Left cardiac atrium (tissue), 4 donors: ENCODE data around the gene VWA5B1. TPM values are rescaled to one million over a fixed set of nuclear protein-coding genes. Genes with fewer than 3 reads are reported as not detected.

Experiments used
- ATAC-seq, 2 donors: fragments of 200-7000 bp; cut with Tn5 transposase; one replicate each; pipeline ENCODE4 v1.9.1; 2020; ENCODE audit warnings: mild to moderate bottlenecking in 2 of 2, moderate library complexity in 2 of 2
- DNase-seq: peaks from one replicate; pipeline ENCODE4 v3.0.0-alpha.2; 2020
- intact Hi-C, 2 donors: fragments of 100-400 bp; cut with DNase I; formaldehyde crosslinking; loops; one replicate each; pipeline versions ENCODE4 v1.14.1 to v1.15.1; 2022 to 2023
- total RNA-seq, 2 donors: library from RNA; stranded (reverse); fragmentation: NEBNext Ultra II Directional; extraction: Animal tissue kit (Norgen Biotek cat#: 25700); gene quantifications; one replicate each; pipeline ENCODE4 v1.2.1, GENCODE V29; 2021
- donor health status: DM: no; HTN: yes; CAD: no.
- donor health status: DM: no; HTN: yes; CAD: no; lungs with severe emphysema.
- donor health status: DM: yes; HTN: yes; CAD: no.
- donor health status: Dilated cardiomyopathy.

Gene VWA5B1
- total RNA-seq, 2 donors from 2014 or later = 0.06 to 0.16 TPM

DNA sequence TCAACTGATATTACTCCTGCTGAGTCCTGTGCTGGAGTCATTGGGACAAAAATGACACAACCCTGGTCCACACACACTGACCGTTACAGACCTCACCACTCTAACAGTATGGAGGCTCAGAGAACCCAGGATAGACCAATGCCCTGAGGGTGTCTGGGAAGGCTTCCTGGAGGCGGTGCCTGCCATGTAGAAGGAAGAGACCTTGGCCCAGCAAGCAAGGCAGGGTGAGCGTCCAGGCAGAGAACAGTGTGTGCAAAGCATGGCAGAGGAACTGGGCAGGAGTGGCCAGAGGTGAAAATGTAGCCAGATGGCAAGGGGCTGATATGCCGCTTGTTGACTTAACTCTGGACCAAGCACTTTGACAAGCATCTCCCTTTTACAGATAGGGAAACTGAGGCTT, 85.5 kb downstream of the VWA5B1 start:
- ATAC-seq (no peak), DNase-seq (no peak)
- intact Hi-C loops = loop anchor here (5.0 kb wide), 1 partner anchor 116 kb away; no protein-coding TSS in a partner anchor

- DNase-seq (peak; percentile 37), ATAC-seq (peak in 1 of 2 donors; percentile 62)
- intact Hi-C loops = loop anchor here (5.0 kb wide), 1 partner anchor 115 kb away; no protein-coding TSS in a partner anchor
Measured at GRCh38 chr1:20376880-20377494, 86.3 kb downstream of the VWA5B1 start.

GRCh38 chr1:20377516-20378270, 87.0 kb downstream of the VWA5B1 start:
- ATAC-seq (no peak), DNase-seq (no peak)
- intact Hi-C loops = loop anchor here (5.0 kb wide), 1 partner anchor 115 kb away; no protein-coding TSS in a partner anchor

DNA sequence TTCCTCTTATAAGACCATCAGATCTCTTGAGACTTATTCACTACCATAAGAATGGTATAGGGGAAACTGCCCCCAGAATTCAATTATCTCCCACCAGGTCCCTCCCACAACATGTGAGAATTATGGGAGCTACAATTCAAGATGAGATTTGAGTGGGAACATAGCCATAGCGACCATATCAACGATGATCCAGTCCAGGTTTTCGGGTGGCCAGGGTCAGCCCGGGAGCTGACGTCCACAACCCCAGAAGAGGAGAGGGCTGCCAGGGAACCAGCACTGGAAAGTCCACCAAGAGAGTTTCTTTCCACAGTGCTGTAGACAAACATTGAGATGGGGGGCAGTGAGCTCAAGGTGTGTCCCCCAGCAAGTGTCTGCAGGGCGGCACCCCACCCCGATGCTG, 88.4 kb downstream of the VWA5B1 start:
- ATAC-seq (no peak), DNase-seq (no peak)
- intact Hi-C loops = loop anchor here (5.0 kb wide), 1 partner anchor 113 kb away; no protein-coding TSS in a partner anchor

- no peak for ATAC-seq
- DNase-seq = no peak
- intact Hi-C loops = no loop called here
Measured at GRCh38 chr1:20380175-20380574, 89.5 kb downstream of the VWA5B1 start.

DNA sequence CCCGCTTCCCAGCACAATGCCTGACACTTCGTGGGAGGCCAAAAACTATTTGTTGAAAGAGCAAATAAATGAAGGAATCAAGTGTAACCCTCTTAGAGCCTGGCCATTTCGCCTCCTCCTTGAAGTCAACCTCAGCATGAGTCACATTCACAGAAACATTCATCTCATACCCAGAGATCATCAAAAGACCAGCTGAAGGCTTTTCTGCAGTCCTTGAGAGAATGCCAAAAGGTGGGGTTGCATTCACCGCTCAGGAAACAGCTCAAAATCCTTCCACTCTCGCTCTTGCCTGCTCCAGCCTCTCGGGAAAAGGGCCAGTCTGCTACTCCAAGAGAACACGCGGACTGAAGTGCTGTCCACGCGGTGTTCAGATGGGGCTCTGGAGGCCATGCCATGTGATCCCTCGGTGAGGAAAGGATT, 90.0 kb downstream of the VWA5B1 start:
- intact Hi-C loops = no loop called here
- ATAC-seq = peak; percentile 60 to 80
- DNase-seq = no peak

- intact Hi-C loops = no loop called here
- ATAC-seq (no peak), DNase-seq (no peak)
Measured at GRCh38 chr1:20381045-20381641, 90.5 kb downstream of the VWA5B1 start.

DNA sequence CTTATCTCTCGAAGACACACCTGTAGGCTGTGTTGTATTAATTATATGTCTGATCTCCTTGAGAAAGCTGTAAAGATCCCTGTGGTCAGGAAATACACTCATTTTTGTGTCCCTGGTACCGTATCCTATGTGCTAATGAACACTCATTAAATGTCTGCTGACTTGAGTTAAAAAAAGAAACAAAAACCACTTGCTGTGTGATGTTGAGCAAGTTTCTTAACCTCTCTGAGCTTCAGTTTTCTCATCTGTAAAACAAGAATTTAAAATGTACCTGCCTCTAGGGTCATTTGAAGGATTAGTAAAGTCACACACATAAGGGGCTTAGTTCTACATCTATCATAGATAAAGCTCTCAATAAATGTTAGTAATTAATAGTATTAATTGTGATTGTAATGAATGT, 91.3 kb downstream of the VWA5B1 start:
- ATAC-seq = no peak
- DNase-seq = no peak
- intact Hi-C loops = no loop called here

DNA sequence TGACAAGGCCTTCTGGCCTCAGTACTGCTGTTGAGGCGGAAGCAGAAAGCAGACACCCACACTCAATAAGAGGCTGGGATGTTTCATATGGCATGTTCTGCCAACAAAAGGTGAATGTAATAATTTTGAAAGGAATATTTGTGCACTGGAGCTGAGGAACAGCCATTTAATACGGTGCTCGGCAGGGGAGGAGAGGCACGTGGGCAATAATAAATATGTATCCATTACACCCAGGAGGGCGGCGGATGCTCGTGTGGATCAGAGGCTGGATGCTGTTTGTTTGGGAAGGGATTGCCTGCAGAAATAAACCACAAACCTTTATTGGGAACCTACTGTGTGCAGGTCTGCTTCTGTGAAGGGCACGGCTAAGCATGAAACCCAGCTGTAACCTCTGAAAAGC, 92.0 kb downstream of the VWA5B1 start:
- ATAC-seq (no peak), DNase-seq (no peak)

DNA sequence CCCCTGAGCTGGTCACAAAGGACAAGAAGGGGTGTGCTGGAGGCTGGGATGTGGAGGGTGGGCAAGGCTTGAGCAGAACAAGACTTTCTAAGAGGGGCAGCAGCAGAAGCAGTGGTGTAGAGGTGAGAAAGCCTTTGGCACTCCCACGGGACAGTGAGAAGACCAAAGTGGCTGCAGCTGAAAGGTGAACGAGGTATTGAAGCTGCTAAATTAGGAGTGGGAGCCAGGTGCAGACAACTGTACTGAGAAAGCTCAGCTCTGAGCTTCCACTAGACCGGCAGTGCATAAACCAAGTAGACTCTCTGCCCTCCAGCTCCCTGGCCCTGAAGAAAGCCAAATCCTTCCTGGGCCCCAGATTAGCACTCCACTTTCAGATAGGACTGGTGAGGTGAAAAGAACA, 93.0 kb downstream of the VWA5B1 start:
- no peak for ATAC-seq
- no peak for DNase-seq
- intact Hi-C loops = no loop called here

More for the DNA sequence above, 92.0 kb downstream of the VWA5B1 start:
- intact Hi-C loops = no loop called here

GRCh38 chr1:20385630-20386029, 95.0 kb downstream of the VWA5B1 start:
- ATAC-seq (no peak), DNase-seq (no peak)
- intact Hi-C loops = no loop called here

- ATAC-seq = no peak
- DNase-seq = no peak
- intact Hi-C loops = no loop called here
Measured at GRCh38 chr1:20386323-20387081, 95.8 kb downstream of the VWA5B1 start.

- no peak for ATAC-seq
Measured at GRCh38 chr1:20389571-20389970, 98.9 kb downstream of the VWA5B1 start.

GRCh38 chr1:20390589-20391331, 100.1 kb downstream of the VWA5B1 start:
- no peak for ATAC-seq
- DNase-seq = no peak
- intact Hi-C loops = no loop called here

More at GRCh38 chr1:20389571-20389970, 98.9 kb downstream of the VWA5B1 start:
- intact Hi-C loops = no loop called here
- DNase-seq = no peak

- intact Hi-C loops = no loop called here
- ATAC-seq = no peak
- no peak for DNase-seq
Measured at GRCh38 chr1:20395255-20395654, 104.6 kb downstream of the VWA5B1 start.

DNA sequence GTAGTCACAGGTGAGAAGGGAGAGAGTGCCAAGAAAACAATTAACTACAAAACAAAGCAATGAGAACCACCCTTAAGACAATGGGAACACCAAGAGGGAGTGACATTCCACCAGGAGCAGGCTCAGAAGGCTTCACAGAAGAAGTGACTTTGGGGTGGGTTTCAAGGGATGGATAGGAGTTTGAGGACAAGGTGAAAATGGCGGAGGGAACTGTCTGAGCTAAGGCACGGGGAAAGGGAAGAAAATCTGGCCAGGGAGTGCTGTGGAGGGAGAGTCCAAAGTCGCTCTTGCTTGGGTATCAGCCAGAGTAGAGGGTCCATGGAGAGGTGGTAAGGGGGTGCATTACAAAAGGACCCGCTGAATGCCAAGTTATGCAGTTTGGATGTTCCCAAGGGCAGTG, 108.1 kb downstream of the VWA5B1 start:
- ATAC-seq (no peak), DNase-seq (no peak)
- intact Hi-C loops = no loop called here

DNA sequence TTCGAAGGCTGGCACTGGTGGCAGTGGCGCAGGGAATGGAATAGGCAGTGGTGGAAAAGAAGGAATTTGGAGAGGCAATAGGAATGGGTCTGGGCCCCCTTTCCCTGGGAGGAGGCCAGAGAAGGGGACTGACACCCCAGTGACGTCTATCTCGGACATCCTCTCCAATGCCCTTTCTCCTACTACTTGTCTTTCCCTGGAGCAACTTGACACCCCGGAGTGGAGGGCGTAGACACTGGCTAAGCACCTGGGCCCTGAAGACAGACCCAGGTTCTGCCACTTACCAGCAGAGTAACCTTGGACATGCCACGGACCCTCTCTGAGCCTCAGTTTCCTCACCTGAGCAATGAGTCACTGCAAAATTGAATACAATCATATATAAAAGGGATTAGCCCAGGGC, 108.5 kb downstream of the VWA5B1 start:
- ATAC-seq = no peak
- intact Hi-C loops = no loop called here
- DNase-seq = no peak

DNA sequence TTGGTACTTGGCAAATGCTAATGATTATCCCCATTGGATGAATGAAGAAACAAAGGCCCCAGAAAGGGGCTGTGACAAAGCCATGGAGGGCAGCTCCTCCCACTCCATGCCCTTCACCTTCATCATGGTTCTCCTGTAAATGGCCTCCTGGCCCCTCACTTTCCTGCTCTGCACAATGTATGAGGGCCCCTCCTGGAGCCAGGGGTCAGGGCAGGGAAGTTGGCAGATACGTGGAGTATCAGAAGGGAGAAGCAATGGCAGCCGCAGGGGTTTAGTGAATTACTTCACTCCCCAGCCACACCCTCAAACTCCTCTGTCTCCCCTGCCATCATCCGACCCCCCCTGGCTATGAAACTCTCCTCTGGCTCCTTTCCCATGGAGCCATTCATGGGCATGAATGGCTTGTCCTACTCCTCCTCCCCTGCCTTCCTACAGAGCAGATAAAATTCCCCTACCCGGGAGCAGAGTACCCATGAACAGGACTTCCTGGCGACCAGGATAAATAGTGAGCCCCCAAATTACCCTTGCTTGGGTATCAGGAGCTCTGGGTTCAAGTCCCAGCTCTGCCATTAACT, 109.0 kb downstream of the VWA5B1 start:
- intact Hi-C loops = no loop called here
- ATAC-seq (no peak), DNase-seq (no peak)
